Measurements from ENCODE around the gene SIGLEC6. TPM values are rescaled to one million over a fixed set of nuclear protein-coding genes. Genes with fewer than 3 reads are reported as not detected.

Gene SIGLEC6
- total and polyA plus RNA-seq, 7 donors: 0.55 to 2.1 (median 0.82) TPM; not detected in 2

DNA sequence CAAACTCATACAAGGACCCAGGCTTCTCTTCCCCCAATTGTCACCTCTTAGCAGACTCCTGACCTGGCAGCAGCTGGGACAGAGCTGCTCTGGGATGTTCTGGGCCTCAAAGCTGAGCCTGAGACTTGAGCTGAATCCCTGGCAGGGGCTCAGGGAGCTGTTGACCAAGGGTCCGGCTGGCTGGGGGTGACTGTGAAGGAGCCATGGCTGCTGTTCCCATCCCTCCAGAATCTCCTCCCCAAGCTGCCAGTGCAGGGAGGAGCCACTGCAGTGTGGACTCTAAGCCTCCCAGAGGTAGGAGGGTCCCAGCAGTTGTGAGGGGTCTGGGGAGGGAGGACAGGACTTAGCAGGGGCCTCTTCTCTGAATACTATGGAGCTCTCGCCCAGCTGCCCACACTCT is 2.2 kb downstream of the SIGLEC6 start:
- intact Hi-C loops (cut with DNase I): no loop called here
- TF ChIP-seq POLR2AphosphoS5 (IDR thresholded peaks at IDR 0.05): no peak
- TF ChIP-seq EP300 (IDR thresholded peaks at IDR 0.05): no peak
- TF ChIP-seq, protein P1, sequence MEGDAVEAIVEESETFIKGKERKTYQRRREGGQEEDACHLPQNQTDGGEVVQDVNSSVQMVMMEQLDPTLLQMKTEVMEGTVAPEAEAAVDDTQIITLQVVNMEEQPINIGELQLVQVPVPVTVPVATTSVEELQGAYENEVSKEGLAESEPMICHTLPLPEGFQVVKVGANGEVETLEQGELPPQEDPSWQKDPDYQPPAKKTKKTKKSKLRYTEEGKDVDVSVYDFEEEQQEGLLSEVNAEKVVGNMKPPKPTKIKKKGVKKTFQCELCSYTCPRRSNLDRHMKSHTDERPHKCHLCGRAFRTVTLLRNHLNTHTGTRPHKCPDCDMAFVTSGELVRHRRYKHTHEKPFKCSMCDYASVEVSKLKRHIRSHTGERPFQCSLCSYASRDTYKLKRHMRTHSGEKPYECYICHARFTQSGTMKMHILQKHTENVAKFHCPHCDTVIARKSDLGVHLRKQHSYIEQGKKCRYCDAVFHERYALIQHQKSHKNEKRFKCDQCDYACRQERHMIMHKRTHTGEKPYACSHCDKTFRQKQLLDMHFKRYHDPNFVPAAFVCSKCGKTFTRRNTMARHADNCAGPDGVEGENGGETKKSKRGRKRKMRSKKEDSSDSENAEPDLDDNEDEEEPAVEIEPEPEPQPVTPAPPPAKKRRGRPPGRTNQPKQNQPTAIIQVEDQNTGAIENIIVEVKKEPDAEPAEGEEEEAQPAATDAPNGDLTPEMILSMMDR (IDR thresholded peaks at IDR 0.05): no peak
- no peak for TF ChIP-seq POLR2A (IDR thresholded peaks at IDR 0.05)
- Histone ChIP-seq H3K27ac (no peak overlapping the region), H3K4me3 (no peak overlapping the region), H3K27me3 (peaks cover 0 to 13% (median 0%) of the 10 kb centered on the region in 3 donors), H3K9me3 (no peaks in the 10 kb centered on the region), H3K36me3 (no peaks in the 10 kb centered on the region), H3K4me1 (no peaks in the 10 kb centered on the region)
- no peak for DNase-seq
- 78 to 90% methylated on average over 2 of the region's 2 CpGs for WGBS, 2 donors

DNA sequence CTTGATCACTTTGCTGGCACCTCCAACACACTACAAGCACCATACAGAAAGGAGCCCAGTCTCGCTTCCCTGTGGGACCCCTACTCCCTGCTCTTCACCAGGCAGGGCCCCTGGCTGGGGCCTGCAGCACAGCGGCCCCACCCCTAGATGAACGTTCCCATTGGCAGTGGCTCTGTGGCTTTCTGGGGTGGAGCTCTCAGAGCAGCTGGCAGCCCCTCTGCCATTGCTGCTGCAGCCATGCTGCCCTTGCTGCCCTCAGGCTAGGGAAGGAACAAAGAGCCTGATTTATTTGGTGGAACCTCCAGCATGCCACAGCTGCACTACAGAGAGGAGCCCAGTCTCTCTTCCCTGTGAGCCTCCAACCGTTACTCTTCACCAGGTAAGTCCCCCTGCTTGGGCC is 5.8 kb downstream of the SIGLEC6 start:
- H3K36me3 ChIP-seq: no peaks in the 10 kb centered on the region

DNA sequence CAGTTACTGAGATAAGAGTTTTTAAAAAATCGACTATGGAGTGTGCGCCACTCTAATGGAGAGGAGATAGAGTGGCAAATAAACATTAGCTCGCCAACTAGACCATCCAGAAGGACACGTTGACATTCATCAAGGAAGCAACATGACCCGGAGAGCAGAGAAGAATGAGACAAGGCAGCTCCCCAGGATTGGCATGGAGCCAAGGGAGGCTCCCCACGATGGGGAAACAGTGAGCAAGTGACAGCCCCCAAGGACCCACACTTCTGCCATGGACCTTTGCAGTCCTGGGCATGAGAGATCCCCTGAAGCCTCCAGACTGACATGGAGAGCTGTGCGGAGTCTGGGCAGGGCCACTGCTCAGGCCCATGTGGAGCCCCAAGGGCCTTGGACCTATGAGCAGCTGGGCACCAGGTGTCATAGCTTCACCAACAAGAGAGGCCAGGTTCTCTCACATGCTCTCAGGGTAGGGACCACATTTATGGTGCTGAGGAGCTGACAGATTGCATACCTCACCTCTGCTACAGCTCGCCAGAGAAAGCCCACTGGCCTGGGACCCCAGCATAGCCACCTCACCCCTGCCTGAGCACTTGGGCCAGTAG is 6.7 kb downstream of the SIGLEC6 start:
- H3K27me3 ChIP-seq: peaks cover 0 to 12% (median 0%) of the 10 kb centered on the region in 3 donors
- intact Hi-C loops (cut with DNase I): no loop called here
- no peak for DNase-seq
- no peaks in the 10 kb centered on the region for H3K4me1 ChIP-seq
- no peak overlapping the region for H3K4me3 ChIP-seq
- H3K36me3 ChIP-seq: no peaks in the 10 kb centered on the region
- H3K27ac ChIP-seq: no peak overlapping the region
- 70 to 78% methylated on average over 8 of the region's 8 CpGs for WGBS, 2 donors
- TF ChIP-seq, protein P1 (IDR thresholded peaks at IDR 0.05): no peak
- TF ChIP-seq EP300 (IDR thresholded peaks at IDR 0.05): no peak
- no peak for TF ChIP-seq POLR2A (IDR thresholded peaks at IDR 0.05)
- no peak for TF ChIP-seq POLR2AphosphoS5 (IDR thresholded peaks at IDR 0.05)
- H3K9me3 ChIP-seq: no peaks in the 10 kb centered on the region

More for the DNA sequence above, 5.8 kb downstream of the SIGLEC6 start:
- Histone ChIP-seq H3K4me1 (no peaks in the 10 kb centered on the region), H3K4me3 (no peak overlapping the region), H3K27me3 (peaks cover 0 to 9% (median 0%) of the 10 kb centered on the region in 3 donors), H3K9me3 (no peaks in the 10 kb centered on the region), H3K27ac (no peak overlapping the region)
- TF ChIP-seq, protein P1 (IDR thresholded peaks at IDR 0.05): no peak
- TF ChIP-seq POLR2A (IDR thresholded peaks at IDR 0.05) (no peak), EP300 (IDR thresholded peaks at IDR 0.05) (no peak), POLR2AphosphoS5 (IDR thresholded peaks at IDR 0.05) (no peak)
- 48 to 52% methylated on average over 4 of the region's 4 CpGs for WGBS, 2 donors
- DNase-seq: no peak
- intact Hi-C loops (cut with DNase I): no loop called here

DNA sequence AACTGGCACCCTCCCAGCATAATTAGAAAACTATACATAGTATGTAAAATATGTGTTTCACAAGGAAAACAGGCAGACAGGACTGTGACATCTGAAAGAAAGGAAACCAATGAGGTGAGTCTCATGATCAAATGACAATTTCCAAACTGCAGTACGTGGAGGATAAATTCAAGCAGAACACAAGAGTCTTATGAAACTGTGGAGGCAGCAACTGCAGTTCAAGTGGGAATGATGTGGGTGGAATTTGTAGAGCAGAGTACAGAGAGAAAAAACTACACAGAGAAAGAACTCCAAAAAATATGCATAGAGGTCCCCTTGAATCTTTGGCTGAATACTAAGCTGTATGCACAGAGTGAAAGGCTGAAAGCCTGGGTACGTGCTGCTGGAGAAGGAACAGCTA is 9.7 kb downstream of the SIGLEC6 start:
- Histone ChIP-seq H3K4me1 (no peaks in the 10 kb centered on the region), H3K27me3 (peaks cover 0 to 23% (median 7%) of the 10 kb centered on the region in 3 donors), H3K36me3 (no peaks in the 10 kb centered on the region), H3K9me3 (no peaks in the 10 kb centered on the region), H3K27ac (no peak overlapping the region), H3K4me3 (no peak overlapping the region)
- no peak for DNase-seq
- WGBS, 2 donors: 61 to 68% methylated on average over 2 of the region's 2 CpGs
- TF ChIP-seq, protein P1 (IDR thresholded peaks at IDR 0.05): no peak
- no peak for TF ChIP-seq POLR2AphosphoS5 (IDR thresholded peaks at IDR 0.05)
- intact Hi-C loops (cut with DNase I): no loop called here

DNA sequence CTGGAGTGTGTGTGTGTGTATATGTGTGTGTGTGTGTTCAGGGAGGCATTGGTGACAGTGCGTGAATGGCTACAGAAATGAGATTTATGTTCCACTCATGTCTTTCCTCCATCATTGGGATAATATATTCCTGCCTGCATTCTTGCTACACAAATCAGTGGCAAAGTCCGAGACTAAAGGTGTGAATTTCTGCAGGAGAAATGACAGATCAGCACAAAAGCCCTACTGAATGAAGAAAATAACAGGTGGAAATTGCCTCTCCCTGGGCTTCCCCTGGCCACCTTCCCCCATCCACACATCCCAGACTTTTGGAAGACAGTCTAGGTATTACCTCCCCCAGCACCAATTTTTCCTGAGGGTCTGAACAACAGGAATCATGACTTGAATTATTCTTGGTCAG is 10.1 kb downstream of the SIGLEC6 start:
- DNase-seq: no peak
- H3K4me3 ChIP-seq: no peak overlapping the region
- H3K27ac ChIP-seq: no peak overlapping the region
- TF ChIP-seq EP300 (IDR thresholded peaks at IDR 0.05) (no peak), POLR2AphosphoS5 (IDR thresholded peaks at IDR 0.05) (no peak), POLR2A (IDR thresholded peaks at IDR 0.05) (no peak)
- TF ChIP-seq, protein P1 (IDR thresholded peaks at IDR 0.05): no peak
- peaks cover 0 to 23% (median 7%) of the 10 kb centered on the region in 3 donors for H3K27me3 ChIP-seq
- H3K9me3 ChIP-seq: no peaks in the 10 kb centered on the region
- H3K36me3 ChIP-seq: no peaks in the 10 kb centered on the region
- H3K4me1 ChIP-seq: no peaks in the 10 kb centered on the region
- 81 to 92% methylated on average over 2 of the region's 2 CpGs for WGBS, 2 donors
- intact Hi-C loops (cut with DNase I): no loop called here
